Measurements from ENCODE around the gene S100A1. TPM values are rescaled to one million over a fixed set of nuclear protein-coding genes. Genes with fewer than 3 reads are reported as not detected.

The S100A1 gene
- total RNA-seq, 1 experiment from 2014 or later, result not detected

- CTCF ChIA-PET, result interaction anchor here (0.9 to 1.3 kb wide), 3 partner anchors 27 to 89 kb away, joined by 3 to 5 read pairs (median 3); no protein-coding TSS in a partner anchor
- intact Hi-C loops (cut with micrococcal nuclease), result no loop called here
- no peak for DNase-seq (ENCODE audit: unreplicated experiment)
- Mint-ChIP-seq H3K36me3 (ENCODE audit: insufficient read depth, unreplicated experiment) (peaks cover 39% of the 10 kb centered on the region), H3K9me3 (ENCODE audit: unreplicated experiment) (no peaks in the 10 kb centered on the region), H3K27ac (ENCODE audit: low read depth, unreplicated experiment) (no peak overlapping the region), H3K27me3 (ENCODE audit: insufficient read depth, unreplicated experiment) (no peaks in the 10 kb centered on the region), H3K4me1 (ENCODE audit: insufficient read depth, unreplicated experiment) (peaks cover 12% of the 10 kb centered on the region), H3K4me3 (ENCODE audit: unreplicated experiment) (no peak overlapping the region)
- no TSS peak for BruUV-seq (replicated peaks)
- TF ChIP-seq, protein P1, sequence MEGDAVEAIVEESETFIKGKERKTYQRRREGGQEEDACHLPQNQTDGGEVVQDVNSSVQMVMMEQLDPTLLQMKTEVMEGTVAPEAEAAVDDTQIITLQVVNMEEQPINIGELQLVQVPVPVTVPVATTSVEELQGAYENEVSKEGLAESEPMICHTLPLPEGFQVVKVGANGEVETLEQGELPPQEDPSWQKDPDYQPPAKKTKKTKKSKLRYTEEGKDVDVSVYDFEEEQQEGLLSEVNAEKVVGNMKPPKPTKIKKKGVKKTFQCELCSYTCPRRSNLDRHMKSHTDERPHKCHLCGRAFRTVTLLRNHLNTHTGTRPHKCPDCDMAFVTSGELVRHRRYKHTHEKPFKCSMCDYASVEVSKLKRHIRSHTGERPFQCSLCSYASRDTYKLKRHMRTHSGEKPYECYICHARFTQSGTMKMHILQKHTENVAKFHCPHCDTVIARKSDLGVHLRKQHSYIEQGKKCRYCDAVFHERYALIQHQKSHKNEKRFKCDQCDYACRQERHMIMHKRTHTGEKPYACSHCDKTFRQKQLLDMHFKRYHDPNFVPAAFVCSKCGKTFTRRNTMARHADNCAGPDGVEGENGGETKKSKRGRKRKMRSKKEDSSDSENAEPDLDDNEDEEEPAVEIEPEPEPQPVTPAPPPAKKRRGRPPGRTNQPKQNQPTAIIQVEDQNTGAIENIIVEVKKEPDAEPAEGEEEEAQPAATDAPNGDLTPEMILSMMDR (IDR thresholded peaks at IDR 0.05; ENCODE audit: unreplicated experiment), result no peak
- POLR2A ChIA-PET, result interaction anchor here (0.6 to 6.2 kb wide), 7 partner anchors 8 to 93 kb away, joined by 3 to 74 read pairs (median 8); partner anchors contain the start of genes CHTOP, S100A14, S100A16 and S100A2
Observed at GRCh38 chr1:153599847-153600246, 28.4 kb upstream of the S100A1 start.

GRCh38 chr1:153602749-153603148 lies 25.5 kb upstream of the S100A1 start:
- intact Hi-C loops (cut with micrococcal nuclease), result no loop called here
- ChIA-PET POLR2A (interaction anchor here (0.6 to 27.9 kb wide), 8 partner anchors 10 to 33 kb away, joined by 3 to 1272 read pairs (median 4); partner anchors contain the start of genes CHTOP, S100A1, S100A13 and S100A14), CTCF (interaction anchor here (1.0 to 2.2 kb wide), 6 partner anchors 10 to 30 kb away, joined by 3 to 16 read pairs (median 5); partner anchors contain the start of genes S100A13 and S100A16)
- TF ChIP-seq, protein P1 (IDR thresholded peaks at IDR 0.05; ENCODE audit: unreplicated experiment), result no peak
- H3K27ac Mint-ChIP-seq (ENCODE audit: low read depth, unreplicated experiment), result peak overlapping the region; percentile 3
- no peak overlapping the region for H3K4me3 Mint-ChIP-seq (ENCODE audit: unreplicated experiment)
- peaks cover 3% of the 10 kb centered on the region for H3K4me1 Mint-ChIP-seq (ENCODE audit: insufficient read depth, unreplicated experiment)
- H3K27me3 Mint-ChIP-seq (ENCODE audit: insufficient read depth, unreplicated experiment), result no peaks in the 10 kb centered on the region
- no TSS peak for BruUV-seq (replicated peaks)
- no peak for DNase-seq (ENCODE audit: unreplicated experiment)
- H3K36me3 Mint-ChIP-seq (ENCODE audit: insufficient read depth, unreplicated experiment), result peaks cover 65% of the 10 kb centered on the region
- H3K9me3 Mint-ChIP-seq (ENCODE audit: unreplicated experiment), result no peaks in the 10 kb centered on the region

DNA sequence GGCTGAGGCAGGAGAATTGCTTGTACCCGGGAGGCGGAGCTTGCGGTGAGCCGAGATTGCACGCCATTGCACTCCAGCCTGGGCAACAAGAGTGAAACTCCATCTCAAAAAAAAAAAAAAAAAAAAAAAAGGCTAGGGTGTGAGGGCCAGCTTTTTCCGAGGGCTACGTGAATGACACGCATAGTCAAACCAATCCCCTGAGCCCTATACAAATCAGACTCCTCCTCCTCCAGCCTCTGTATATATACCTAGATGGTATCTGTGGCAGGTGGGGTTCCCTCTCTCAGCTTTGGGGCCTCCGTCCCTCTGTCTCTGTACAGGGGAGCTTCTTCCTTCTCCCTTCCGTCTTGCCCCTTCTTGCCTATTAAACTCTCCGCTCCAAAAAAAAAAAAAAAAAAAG lies 22.0 kb upstream of the S100A1 start:
- CTCF ChIA-PET, result interaction anchor here (0.6 to 3.3 kb wide), 9 partner anchors 11 to 220 kb away, joined by 3 to 17 read pairs (median 4); partner anchors contain the start of genes NPR1, S100A1, S100A13 and S100A14
- H3K36me3 Mint-ChIP-seq (ENCODE audit: insufficient read depth, unreplicated experiment), result peaks cover 71% of the 10 kb centered on the region

GRCh38 chr1:153607381-153607780 lies 20.9 kb upstream of the S100A1 start:
- peaks cover 38% of the 10 kb centered on the region for H3K4me1 Mint-ChIP-seq (ENCODE audit: insufficient read depth, unreplicated experiment)
- no peak for DNase-seq (ENCODE audit: unreplicated experiment)
- no peaks in the 10 kb centered on the region for H3K27me3 Mint-ChIP-seq (ENCODE audit: insufficient read depth, unreplicated experiment)
- intact Hi-C loops (cut with micrococcal nuclease), result no loop called here
- peaks cover 62% of the 10 kb centered on the region for H3K36me3 Mint-ChIP-seq (ENCODE audit: insufficient read depth, unreplicated experiment)
- ChIA-PET CTCF (interaction anchor here (0.7 to 3.3 kb wide), 10 partner anchors 9 to 1034 kb away, joined by 3 to 17 read pairs (median 4); partner anchors contain the start of genes NPR1, S100A13 and S100A14), POLR2A (interaction anchor here (0.7 to 27.9 kb wide), 9 partner anchors 10 to 370 kb away, joined by 3 to 1272 read pairs (median 6); partner anchors contain the start of genes CHTOP, ILF2, JTB and S100A1)
- BruUV-seq (replicated peaks), result no TSS peak
- H3K9me3 Mint-ChIP-seq (ENCODE audit: unreplicated experiment), result no peaks in the 10 kb centered on the region
- TF ChIP-seq, protein P1 (IDR thresholded peaks at IDR 0.05; ENCODE audit: unreplicated experiment), result no peak
- no peak overlapping the region for H3K4me3 Mint-ChIP-seq (ENCODE audit: unreplicated experiment)
- H3K27ac Mint-ChIP-seq (ENCODE audit: low read depth, unreplicated experiment), result no peak overlapping the region

More for the DNA sequence above, 22.0 kb upstream of the S100A1 start:
- intact Hi-C loops (cut with micrococcal nuclease), result no loop called here
- DNase-seq (ENCODE audit: unreplicated experiment), result no peak
- TF ChIP-seq, protein P1 (IDR thresholded peaks at IDR 0.05; ENCODE audit: unreplicated experiment), result no peak
- Mint-ChIP-seq H3K9me3 (ENCODE audit: unreplicated experiment) (no peaks in the 10 kb centered on the region), H3K4me3 (ENCODE audit: unreplicated experiment) (no peak overlapping the region), H3K27me3 (ENCODE audit: insufficient read depth, unreplicated experiment) (no peaks in the 10 kb centered on the region), H3K4me1 (ENCODE audit: insufficient read depth, unreplicated experiment) (peaks cover 31% of the 10 kb centered on the region), H3K27ac (ENCODE audit: low read depth, unreplicated experiment) (peak overlapping the region; percentile 11)
- no TSS peak for BruUV-seq (replicated peaks)
- POLR2A ChIA-PET, result interaction anchor here (0.6 to 27.9 kb wide), 5 partner anchors 13 to 355 kb away, joined by 3 to 1272 read pairs (median 6); partner anchors contain the start of genes CHTOP, S100A1, S100A13 and S100A14
